ENCODE data around the gene NKAP. TPM values are rescaled to one million over a fixed set of nuclear protein-coding genes. Genes with fewer than 3 reads are reported as not detected.

NKAP gene
- total and polyA plus RNA-seq, 9 of the 15 experiments (the other 6 are each of a cell fraction or from before 2014, with no cell fraction given): 3.1 to 8.3 (median 7.0) TPM

DNA sequence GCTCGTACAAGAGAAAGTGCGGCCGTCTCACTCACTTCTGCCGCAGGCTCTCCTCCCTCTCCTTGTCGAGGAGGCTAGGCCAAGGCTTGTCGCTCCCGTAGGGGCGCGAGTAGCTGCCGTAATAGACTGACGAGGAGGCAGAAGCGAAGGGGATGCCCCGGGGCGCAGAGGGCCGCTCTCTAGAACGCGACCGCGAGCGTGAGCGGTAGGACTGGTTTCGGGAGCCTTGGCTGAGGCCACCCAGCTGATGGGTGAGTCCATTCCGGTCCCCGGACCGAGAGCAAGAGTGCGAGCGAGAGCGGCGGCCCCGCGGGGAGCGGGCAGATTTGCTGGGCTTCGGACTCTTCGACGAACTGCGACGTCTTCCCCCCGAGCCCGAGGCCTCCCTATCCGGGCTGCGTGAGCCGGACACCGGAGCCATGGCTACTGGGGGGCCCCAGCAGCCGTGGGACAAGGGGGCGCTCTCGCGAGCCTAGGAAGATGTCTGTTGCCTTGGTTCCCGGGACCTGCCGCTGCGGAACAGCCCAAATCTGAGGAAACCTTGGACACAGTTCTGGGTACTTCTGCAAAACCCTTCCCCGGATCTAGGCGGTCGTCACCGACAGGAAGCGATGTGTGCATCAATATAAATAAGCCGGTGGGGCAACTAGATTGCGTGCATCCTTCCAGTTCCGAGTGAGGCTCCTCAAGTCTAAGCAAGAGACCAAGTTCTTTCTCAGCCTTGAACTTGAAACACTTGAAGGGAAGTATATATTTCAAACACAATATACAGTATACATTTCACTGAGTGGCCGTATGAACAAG, at the start of gene NKAP (continued):
- TF ChIP-seq SNRNP70 (optimal IDR thresholded peaks at IDR 0.05; ENCODE audit: low read depth, low read length) (no peak), NBN (IDR thresholded peaks at IDR 0.05; ENCODE audit: low read depth) (no peak), ZNF384 (IDR thresholded peaks at IDR 0.05; ENCODE audit: low read depth, low read length) (peak; percentile 22; the same call in 1 of the 2 replicates), RBM17 (IDR thresholded peaks at IDR 0.05; ENCODE audit: borderline replicate concordance, low read depth, low read length) (no peak), ELF2 (CRISPR knock-in tag; IDR thresholded peaks at IDR 0.05) (peak; percentile 78), TOE1 (IDR thresholded peaks at IDR 0.05; ENCODE audit: borderline replicate concordance) (peak; percentile 60; the same call in 1 of the 2 replicates), TOE1 (CRISPR knock-in tag; IDR thresholded peaks at IDR 0.05; ENCODE audit: borderline replicate concordance, low read depth) (no peak), FOXM1 (IDR thresholded peaks at IDR 0.05; ENCODE audit: low read depth) (peak; percentile 57), FOXM1 (CRISPR knock-in tag; IDR thresholded peaks at IDR 0.05; ENCODE audit: low read depth) (no peak), BRF1 (IDR thresholded peaks at IDR 0.05; ENCODE audit: borderline replicate concordance, extremely low read depth, insufficient read length) (no peak), ZNF445 (CRISPR knock-in tag; IDR thresholded peaks at IDR 0.05; ENCODE audit: low read depth) (no peak), ZNF584 (CRISPR knock-in tag; IDR thresholded peaks at IDR 0.05; ENCODE audit: low read depth) (no peak), RNF2 (IDR thresholded peaks at IDR 0.05) (peak; percentile 26; the same call in 1 of the 2 replicates)
- TF ChIP-seq, protein P1, sequence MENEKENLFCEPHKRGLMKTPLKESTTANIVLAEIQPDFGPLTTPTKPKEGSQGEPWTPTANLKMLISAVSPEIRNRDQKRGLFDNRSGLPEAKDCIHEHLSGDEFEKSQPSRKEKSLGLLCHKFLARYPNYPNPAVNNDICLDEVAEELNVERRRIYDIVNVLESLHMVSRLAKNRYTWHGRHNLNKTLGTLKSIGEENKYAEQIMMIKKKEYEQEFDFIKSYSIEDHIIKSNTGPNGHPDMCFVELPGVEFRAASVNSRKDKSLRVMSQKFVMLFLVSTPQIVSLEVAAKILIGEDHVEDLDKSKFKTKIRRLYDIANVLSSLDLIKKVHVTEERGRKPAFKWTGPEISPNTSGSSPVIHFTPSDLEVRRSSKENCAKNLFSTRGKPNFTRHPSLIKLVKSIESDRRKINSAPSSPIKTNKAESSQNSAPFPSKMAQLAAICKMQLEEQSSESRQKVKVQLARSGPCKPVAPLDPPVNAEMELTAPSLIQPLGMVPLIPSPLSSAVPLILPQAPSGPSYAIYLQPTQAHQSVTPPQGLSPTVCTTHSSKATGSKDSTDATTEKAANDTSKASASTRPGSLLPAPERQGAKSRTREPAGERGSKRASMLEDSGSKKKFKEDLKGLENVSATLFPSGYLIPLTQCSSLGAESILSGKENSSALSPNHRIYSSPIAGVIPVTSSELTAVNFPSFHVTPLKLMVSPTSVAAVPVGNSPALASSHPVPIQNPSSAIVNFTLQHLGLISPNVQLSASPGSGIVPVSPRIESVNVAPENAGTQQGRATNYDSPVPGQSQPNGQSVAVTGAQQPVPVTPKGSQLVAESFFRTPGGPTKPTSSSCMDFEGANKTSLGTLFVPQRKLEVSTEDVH (IDR thresholded peaks at IDR 0.05; ENCODE audit: low read depth, partially characterized antibody): peak; percentile 84
- TF ChIP-seq, protein P2, sequence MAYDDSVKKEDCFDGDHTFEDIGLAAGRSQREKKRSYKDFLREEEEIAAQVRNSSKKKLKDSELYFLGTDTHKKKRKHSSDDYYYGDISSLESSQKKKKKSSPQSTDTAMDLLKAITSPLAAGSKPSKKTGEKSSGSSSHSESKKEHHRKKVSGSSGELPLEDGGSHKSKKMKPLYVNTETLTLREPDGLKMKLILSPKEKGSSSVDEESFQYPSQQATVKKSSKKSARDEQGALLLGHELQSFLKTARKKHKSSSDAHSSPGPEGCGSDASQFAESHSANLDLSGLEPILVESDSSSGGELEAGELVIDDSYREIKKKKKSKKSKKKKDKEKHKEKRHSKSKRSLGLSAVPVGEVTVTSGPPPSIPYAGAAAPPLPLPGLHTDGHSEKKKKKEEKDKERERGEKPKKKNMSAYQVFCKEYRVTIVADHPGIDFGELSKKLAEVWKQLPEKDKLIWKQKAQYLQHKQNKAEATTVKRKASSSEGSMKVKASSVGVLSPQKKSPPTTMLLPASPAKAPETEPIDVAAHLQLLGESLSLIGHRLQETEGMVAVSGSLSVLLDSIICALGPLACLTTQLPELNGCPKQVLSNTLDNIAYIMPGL (CRISPR knock-in tag; IDR thresholded peaks at IDR 0.05): no peak; the same call in 1 of the 2 replicates
- TF ChIP-seq, protein P3, sequence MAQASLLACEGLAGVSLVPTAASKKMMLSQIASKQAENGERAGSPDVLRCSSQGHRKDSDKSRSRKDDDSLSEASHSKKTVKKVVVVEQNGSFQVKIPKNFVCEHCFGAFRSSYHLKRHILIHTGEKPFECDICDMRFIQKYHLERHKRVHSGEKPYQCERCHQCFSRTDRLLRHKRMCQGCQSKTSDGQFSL (CRISPR knock-in tag; IDR thresholded peaks at IDR 0.05): no peak
- TF ChIP-seq, protein P3 (tag; IDR thresholded peaks at IDR 0.05): no peak
- TF ChIP-seq, protein P4, sequence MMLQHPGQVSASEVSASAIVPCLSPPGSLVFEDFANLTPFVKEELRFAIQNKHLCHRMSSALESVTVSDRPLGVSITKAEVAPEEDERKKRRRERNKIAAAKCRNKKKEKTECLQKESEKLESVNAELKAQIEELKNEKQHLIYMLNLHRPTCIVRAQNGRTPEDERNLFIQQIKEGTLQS (IDR thresholded peaks at IDR 0.05): peak; percentile 30; the same call in 1 of the 2 replicates
- TF ChIP-seq, protein P4 (CRISPR knock-in tag; conservative IDR thresholded peaks at IDR 0.05): 0 out of 2 replicates have a peak, but pooled peaks have one; percentile 58
- TF ChIP-seq, protein P5, sequence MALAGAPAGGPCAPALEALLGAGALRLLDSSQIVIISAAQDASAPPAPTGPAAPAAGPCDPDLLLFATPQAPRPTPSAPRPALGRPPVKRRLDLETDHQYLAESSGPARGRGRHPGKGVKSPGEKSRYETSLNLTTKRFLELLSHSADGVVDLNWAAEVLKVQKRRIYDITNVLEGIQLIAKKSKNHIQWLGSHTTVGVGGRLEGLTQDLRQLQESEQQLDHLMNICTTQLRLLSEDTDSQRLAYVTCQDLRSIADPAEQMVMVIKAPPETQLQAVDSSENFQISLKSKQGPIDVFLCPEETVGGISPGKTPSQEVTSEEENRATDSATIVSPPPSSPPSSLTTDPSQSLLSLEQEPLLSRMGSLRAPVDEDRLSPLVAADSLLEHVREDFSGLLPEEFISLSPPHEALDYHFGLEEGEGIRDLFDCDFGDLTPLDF (CRISPR knock-in tag; IDR thresholded peaks at IDR 0.05): peak; percentile 62; the same call in 1 of the 2 replicates
